Uterus (tissue), 2 donors: ENCODE results near the gene IL6R.

ENCODE experiments used
- POLR2A ChIP-seq, 2 donors: fragments of 450-650 bp; IDR thresholded peaks; one replicate each; pipeline ENCODE4 v1.6.1; 2016; ENCODE audit warnings: antibody characterized with exemption in 2 of 2, mild to moderate bottlenecking in 1 of 2, moderate library complexity in 1 of 2
- TF ChIP-seq, protein P1 (sequence below), 4 experiments: fragments of 200-600 bp in 2 of 4; fragments of 450-650 bp in 2 of 4; sonication (generic) in 2 of 4; IDR thresholded peaks; one replicate each; pipeline ENCODE4 v1.5.1; 2016 to 2019; ENCODE audit warnings: antibody characterized with exemption in 4 of 4, mild to moderate bottlenecking in 2 of 4, moderate library complexity in 1 of 4

DNA sequence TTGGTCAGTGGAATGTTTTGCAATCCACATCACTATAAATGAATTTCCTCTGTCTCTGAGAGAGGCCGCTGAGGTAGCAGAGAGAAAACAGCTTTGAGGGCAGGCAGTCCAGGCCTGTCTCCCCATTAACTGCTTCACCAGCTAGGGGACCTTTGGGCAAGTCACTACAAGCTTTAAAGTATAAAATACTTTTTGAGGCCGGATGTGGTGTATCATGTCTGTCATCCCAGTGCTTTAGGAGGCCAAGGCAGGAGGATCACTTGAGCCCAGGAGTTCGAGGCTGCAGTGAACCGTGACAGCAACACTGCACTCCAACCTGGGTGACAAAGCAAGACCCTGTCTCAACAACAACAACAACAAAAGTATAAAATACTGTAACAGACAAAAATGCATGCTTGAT, 6.4 kb downstream of the IL6R start:
- TF ChIP-seq, protein P1, sequence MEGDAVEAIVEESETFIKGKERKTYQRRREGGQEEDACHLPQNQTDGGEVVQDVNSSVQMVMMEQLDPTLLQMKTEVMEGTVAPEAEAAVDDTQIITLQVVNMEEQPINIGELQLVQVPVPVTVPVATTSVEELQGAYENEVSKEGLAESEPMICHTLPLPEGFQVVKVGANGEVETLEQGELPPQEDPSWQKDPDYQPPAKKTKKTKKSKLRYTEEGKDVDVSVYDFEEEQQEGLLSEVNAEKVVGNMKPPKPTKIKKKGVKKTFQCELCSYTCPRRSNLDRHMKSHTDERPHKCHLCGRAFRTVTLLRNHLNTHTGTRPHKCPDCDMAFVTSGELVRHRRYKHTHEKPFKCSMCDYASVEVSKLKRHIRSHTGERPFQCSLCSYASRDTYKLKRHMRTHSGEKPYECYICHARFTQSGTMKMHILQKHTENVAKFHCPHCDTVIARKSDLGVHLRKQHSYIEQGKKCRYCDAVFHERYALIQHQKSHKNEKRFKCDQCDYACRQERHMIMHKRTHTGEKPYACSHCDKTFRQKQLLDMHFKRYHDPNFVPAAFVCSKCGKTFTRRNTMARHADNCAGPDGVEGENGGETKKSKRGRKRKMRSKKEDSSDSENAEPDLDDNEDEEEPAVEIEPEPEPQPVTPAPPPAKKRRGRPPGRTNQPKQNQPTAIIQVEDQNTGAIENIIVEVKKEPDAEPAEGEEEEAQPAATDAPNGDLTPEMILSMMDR (IDR thresholded peaks at IDR 0.05) = no peak
- no peak for TF ChIP-seq POLR2A (IDR thresholded peaks at IDR 0.05)
